ENCODE results near the gene KLHL14.
"Not testable (repeated sequence)": the region's sequence is repeated elsewhere in the genome, so short reads cannot be mapped to it uniquely, and the experiment has no call there.

The KLHL14 gene

GRCh38 chr18:32722279-32722678, 50.5 kb downstream of the KLHL14 start:
- no peak for DNase-seq

- no peak for DNase-seq
These were observed 55.7 kb downstream of the KLHL14 start for GRCh38 chr18:32717126-32717525.

- peak in 22 of 51 donors; percentile 1 to 63 (median 8) for DNase-seq
These were observed 58.2 kb downstream of the KLHL14 start for GRCh38 chr18:32714571-32715148.

- DNase-seq: no peak
These were observed 60.0 kb downstream of the KLHL14 start for GRCh38 chr18:32712860-32713259.

- no peak for DNase-seq
These were observed 61.0 kb downstream of the KLHL14 start for GRCh38 chr18:32711862-32712261.

GRCh38 chr18:32707586-32707985, 65.2 kb downstream of the KLHL14 start:
- DNase-seq: no peak

- no peak for DNase-seq
These were observed 65.7 kb downstream of the KLHL14 start for GRCh38 chr18:32707147-32707546.

- peak in 1 of 51 donors; percentile 40 for DNase-seq
These were observed 71.5 kb downstream of the KLHL14 start for GRCh38 chr18:32701313-32701712.

- DNase-seq: no peak
These were observed 74.7 kb downstream of the KLHL14 start for GRCh38 chr18:32698153-32698552.

- no peak for DNase-seq
These were observed 76.4 kb downstream of the KLHL14 start for GRCh38 chr18:32696376-32696775.

- DNase-seq: no peak
These were observed 77.3 kb downstream of the KLHL14 start for GRCh38 chr18:32695534-32695933.

- DNase-seq: no peak
These were observed 84.0 kb downstream of the KLHL14 start for GRCh38 chr18:32688821-32689220.

- no peak for DNase-seq
These were observed 87.9 kb downstream of the KLHL14 start for GRCh38 chr18:32684940-32685339.

GRCh38 chr18:32684096-32684495, 88.7 kb downstream of the KLHL14 start:
- DNase-seq: no peak

GRCh38 chr18:32683044-32683443, 89.8 kb downstream of the KLHL14 start:
- no peak for DNase-seq

- no peak for DNase-seq
These were observed 95.2 kb downstream of the KLHL14 start for GRCh38 chr18:32677578-32677977.

GRCh38 chr18:32674491-32674890, 98.3 kb downstream of the KLHL14 start:
- DNase-seq: peak in 1 of 51 donors; percentile 1

- DNase-seq: no peak
These were observed 100.4 kb downstream of the KLHL14 start for GRCh38 chr18:32672398-32672797.

- no peak for DNase-seq
These were observed 102.1 kb downstream of the KLHL14 start for GRCh38 chr18:32670727-32671126.

- no peak for DNase-seq
These were observed 103.2 kb downstream of the KLHL14 start for GRCh38 chr18:32669549-32670165.

- no peak for DNase-seq
These were observed 103.9 kb downstream of the KLHL14 start for GRCh38 chr18:32668956-32669355.

- no peak for DNase-seq
These were observed 111.1 kb downstream of the KLHL14 start for GRCh38 chr18:32661486-32662299.

- DNase-seq: not testable (repeated sequence)
These were observed 118.3 kb downstream of the KLHL14 start for GRCh38 chr18:32654507-32654906.

All from hypothalamus (tissue), 51 donors.